T-cell (primary cell): ENCODE measurements around the gene CACNA2D1. TPM values are rescaled to one million over a fixed set of nuclear protein-coding genes. Genes with fewer than 3 reads are reported as not detected.

ENCODE experiments used
- ATAC-seq, 4 experiments: fragments of 200-7000 bp in 3 of 4; fragments of 150-1000 bp in 1 of 4; cut with Tn5 transposase; replicated peaks in 1 of 4; 1 replicate in 3 of 4; 2 replicates in 1 of 4; pipeline ENCODE4 v1.10.0; 2021; ENCODE audit warnings: moderate library complexity in 3 of 4, mild to moderate bottlenecking in 2 of 4, moderate number of reproducible peaks in 1 of 4
- CTCF ChIA-PET, 2 donors: fragments of 300-600 bp; sonication (Branson Sonifier 250); formaldehyde crosslinking; loops; one replicate each; lab custom pipeline; 2022; ENCODE audit warnings: antibody characterized with exemption in 2 of 2; lab: Charles Lee
- POLR2A ChIA-PET, 2 donors: fragments of 300-600 bp; sonication (Branson Sonifier 250); formaldehyde crosslinking; loops; one replicate each; lab custom pipeline; 2022; ENCODE audit warnings: antibody characterized with exemption in 2 of 2; lab: Charles Lee
- DNase-seq, 35 experiments: peaks; one replicate each; pipeline versions ENCODE4 v3.0.0 to v3.0.0-alpha.2; 2013 to 2023
- H3K27ac ChIP-seq: one replicate; pipeline ENCODE4 v1.5.1; 2013; ENCODE audit warnings: low read length
- H3K27me3 ChIP-seq, 2 experiments: replicated peaks in 1 of 2; 1 replicate in 1 of 2; 2 replicates in 1 of 2; pipeline versions ENCODE4 v1.6.1 to v1.7.0; 2013; ENCODE audit warnings: low read length in 1 of 2, mixed read lengths in 1 of 2; ENCODE audit not compliant: control insufficient read depth in 2 of 2, insufficient read depth in 2 of 2; ENCODE audit errors: extremely low read depth in 1 of 2
- H3K36me3 ChIP-seq, 2 donors: 1 replicate in 1 of 2; 2 replicates in 1 of 2; pipeline versions ENCODE4 v1.6.1 to v1.7.0; 2013; ENCODE audit warnings: low read length in 1 of 2; ENCODE audit not compliant: control insufficient read depth in 2 of 2, insufficient read depth in 1 of 2; ENCODE audit errors: extremely low read depth in 1 of 2
- H3K4me1 ChIP-seq, 2 experiments: 1 replicate in 1 of 2; 2 replicates in 1 of 2; pipeline versions ENCODE4 v1.6.1 to v1.7.0; 2013; ENCODE audit warnings: low read length in 2 of 2, mixed read lengths in 1 of 2; ENCODE audit not compliant: insufficient read depth in 2 of 2, control insufficient read depth in 1 of 2; ENCODE audit errors: extremely low read depth in 1 of 2
- H3K4me3 ChIP-seq, 2 donors: 1 replicate in 1 of 2; 2 replicates in 1 of 2; pipeline versions ENCODE4 v1.5.1 to v1.7.0; 2013; ENCODE audit warnings: mild to moderate bottlenecking in 2 of 2, low read length in 1 of 2, moderate library complexity in 1 of 2; ENCODE audit not compliant: control insufficient read depth in 1 of 2; ENCODE audit errors: extremely low read depth in 1 of 2
- H3K9me3 ChIP-seq: 2 replicates; pipeline ENCODE4 v1.7.0; 2013
- H3K27ac Mint-ChIP-seq, 2 donors: one replicate each; pipeline ENCODE4 v1.8.0; 2020 to 2021; ENCODE audit warnings: mild to moderate bottlenecking in 2 of 2, mixed read lengths in 2 of 2
- H3K27me3 Mint-ChIP-seq, 2 donors: one replicate each; pipeline ENCODE4 v1.8.0; 2021 to 2022; ENCODE audit warnings: mixed read lengths in 2 of 2
- H3K36me3 Mint-ChIP-seq: one replicate; pipeline ENCODE4 v1.8.0; 2021; ENCODE audit warnings: mixed read lengths
- H3K4me1 Mint-ChIP-seq, 3 donors: one replicate each; pipeline ENCODE4 v1.8.0; 2020 to 2022; ENCODE audit warnings: mixed read lengths in 3 of 3, mild to moderate bottlenecking in 1 of 3
- H3K4me3 Mint-ChIP-seq, 3 donors: one replicate each; pipeline ENCODE4 v1.8.0; 2020 to 2022; ENCODE audit warnings: mild to moderate bottlenecking in 3 of 3, mixed read lengths in 3 of 3, moderate library complexity in 3 of 3
- H3K9me3 Mint-ChIP-seq, 3 donors: one replicate each; pipeline ENCODE4 v1.8.0; 2020 to 2022; ENCODE audit warnings: mixed read lengths in 3 of 3
- WGBS: methylation state at CpG from one replicate; pipeline ENCODE4 v1.1.5; 2013; ENCODE audit warnings: missing lambda C conversion rate; ENCODE audit not compliant: insufficient coverage; 5-methylcytosine and 5-hydroxymethylcytosine counted together
- total RNA-seq, 35 experiments: library from RNA in 6 of 35; stranded (reverse) in 6 of 35; fragments of 120-200 nt in 1 of 35; gene quantifications; one replicate each; pipeline versions ENCODE4 v1.2.1 to v1.2.4 and lab custom pipeline; 2013 to 2026

Gene CACNA2D1
- total RNA-seq, 5 donors from 2014 or later (not counting 1 experiment from before 2014, with no cell fraction given): 0.03 to 0.43 (median 0.35) TPM; not detected in 2

- Mint-ChIP-seq H3K4me3 (no peak overlapping the region), H3K27ac (no peak overlapping the region), H3K27me3 (no peaks in the 10 kb centered on the region), H3K9me3 (no peaks in the 10 kb centered on the region), H3K36me3 (no peaks in the 10 kb centered on the region), H3K4me1 (no peaks in the 10 kb centered on the region)
- no peaks in the 10 kb centered on the region for H3K9me3 ChIP-seq
- POLR2A ChIA-PET: no interaction called here
- CTCF ChIA-PET: no interaction called here
- no peak overlapping the region for H3K4me3 ChIP-seq
- H3K36me3 ChIP-seq: no peaks in the 10 kb centered on the region
- H3K27ac ChIP-seq: no peak overlapping the region
- ATAC-seq: no peak
- no peaks in the 10 kb centered on the region for H3K4me1 ChIP-seq
- no peaks in the 10 kb centered on the region for H3K27me3 ChIP-seq
- WGBS: no CpG with 5 or more reads among the region's 2 CpGs
- DNase-seq: no peak
Measured at GRCh38 chr7:82330706-82331215, 112.8 kb downstream of the CACNA2D1 start.

DNA sequence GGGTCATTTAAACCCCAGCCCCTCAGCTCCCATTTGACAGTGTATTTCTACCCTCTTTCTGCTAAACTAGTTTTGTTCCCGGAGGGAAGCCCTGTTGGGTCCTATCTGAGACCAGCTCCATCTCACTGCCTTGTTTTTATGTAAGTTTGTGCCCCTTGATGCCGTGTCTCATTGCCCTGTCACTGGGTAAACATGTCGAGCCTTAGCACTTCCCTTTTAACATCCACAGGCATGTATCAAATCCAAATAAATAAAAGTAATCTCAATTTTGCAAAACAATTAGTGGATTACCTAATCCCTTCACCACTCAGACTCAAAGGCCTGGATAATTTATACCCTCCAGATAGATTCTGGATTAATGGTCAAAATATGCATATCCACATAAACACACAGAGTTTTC is 115.7 kb downstream of the CACNA2D1 start:
- Mint-ChIP-seq H3K27me3 (no peaks in the 10 kb centered on the region), H3K27ac (no peak overlapping the region), H3K36me3 (no peaks in the 10 kb centered on the region), H3K4me3 (no peak overlapping the region), H3K9me3 (peaks cover 0 to 3% (median 0%) of the 10 kb centered on the region in 3 donors), H3K4me1 (no peaks in the 10 kb centered on the region)
- H3K4me3 ChIP-seq: no peak overlapping the region
- H3K27ac ChIP-seq: no peak overlapping the region
- 80% methylated on average over 2 of the region's 3 CpGs for WGBS
- DNase-seq: no peak
- no peak for ATAC-seq
- no peaks in the 10 kb centered on the region for H3K4me1 ChIP-seq
- no peaks in the 10 kb centered on the region for H3K36me3 ChIP-seq
- no peaks in the 10 kb centered on the region for H3K9me3 ChIP-seq
- CTCF ChIA-PET: no interaction called here
- POLR2A ChIA-PET: interaction anchor here (0.6 kb wide), 2 partner anchors 115 to 1162 kb away, joined by 3 to 4 read pairs; no protein-coding TSS in a partner anchor
- no peaks in the 10 kb centered on the region for H3K27me3 ChIP-seq

DNA sequence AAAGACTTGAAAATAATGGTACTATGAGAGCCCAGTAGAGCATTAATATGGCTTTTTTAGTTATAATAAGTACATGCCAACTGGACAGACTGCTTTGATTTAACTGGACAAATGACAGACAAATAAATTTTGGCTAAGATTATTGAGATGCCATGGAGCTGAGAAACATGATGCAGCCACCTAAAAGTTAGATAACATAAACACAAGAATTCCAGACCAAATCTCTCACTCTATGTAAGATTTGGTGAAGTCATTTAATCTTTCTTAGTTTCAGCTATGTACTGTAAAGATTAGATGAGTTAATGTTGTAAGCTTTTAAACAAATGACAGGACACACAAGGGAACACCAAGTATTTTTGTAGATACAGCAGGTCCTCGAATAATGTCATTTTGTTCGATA is 118.2 kb downstream of the CACNA2D1 start:
- no peaks in the 10 kb centered on the region for H3K36me3 ChIP-seq
- H3K9me3 Mint-ChIP-seq: peaks cover 3 to 4% (median 3%) of the 10 kb centered on the region in 3 donors
- no peaks in the 10 kb centered on the region for H3K4me1 ChIP-seq
- no peak overlapping the region for H3K4me3 Mint-ChIP-seq
- DNase-seq (no peak), ATAC-seq (no peak)
- no peaks in the 10 kb centered on the region for H3K27me3 Mint-ChIP-seq
- H3K4me1 Mint-ChIP-seq: no peaks in the 10 kb centered on the region
- no peak overlapping the region for H3K4me3 ChIP-seq
- H3K27me3 ChIP-seq: no peaks in the 10 kb centered on the region
- 100% methylated on average over 2 of the region's 2 CpGs for WGBS
- ChIA-PET POLR2A (no interaction called here), CTCF (interaction anchor here in 1 of 2 donors (0.8 kb wide), 1 partner anchor 17 kb away, joined by 3 read pairs; no protein-coding TSS in a partner anchor)
- H3K27ac ChIP-seq: no peak overlapping the region
- H3K27ac Mint-ChIP-seq: no peak overlapping the region
- H3K9me3 ChIP-seq: no peaks in the 10 kb centered on the region
- H3K36me3 Mint-ChIP-seq: no peaks in the 10 kb centered on the region

DNA sequence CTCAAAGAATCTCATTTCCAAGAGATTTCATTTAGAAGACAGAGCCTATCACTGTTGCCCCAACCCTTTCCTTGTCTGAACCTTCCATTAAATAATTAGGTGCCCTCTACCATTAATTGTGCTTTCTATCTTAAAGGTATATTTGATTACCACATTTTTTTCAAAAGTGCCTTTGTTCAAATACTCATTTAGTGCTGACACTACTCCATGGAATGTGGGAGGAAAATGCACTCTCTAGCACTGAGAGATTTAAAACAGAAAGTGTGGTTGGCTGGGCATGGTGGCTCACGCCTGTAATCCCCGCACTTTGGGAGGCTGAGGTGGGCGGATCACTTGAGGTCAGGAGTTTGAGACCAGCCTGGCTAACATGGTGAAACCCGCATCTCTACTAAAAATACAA is 119.8 kb downstream of the CACNA2D1 start:
- Mint-ChIP-seq H3K9me3 (peaks cover 3 to 4% (median 3%) of the 10 kb centered on the region in 3 donors), H3K4me1 (no peaks in the 10 kb centered on the region), H3K4me3 (no peak overlapping the region), H3K36me3 (no peaks in the 10 kb centered on the region), H3K27ac (no peak overlapping the region), H3K27me3 (no peaks in the 10 kb centered on the region)
- H3K36me3 ChIP-seq: no peaks in the 10 kb centered on the region
- no peak overlapping the region for H3K4me3 ChIP-seq
- ATAC-seq (no peak), DNase-seq (no peak)
- no peaks in the 10 kb centered on the region for H3K9me3 ChIP-seq
- CTCF ChIA-PET: no interaction called here
- no peaks in the 10 kb centered on the region for H3K4me1 ChIP-seq
- no CpG with 5 or more reads among the region's 4 CpGs for WGBS
- POLR2A ChIA-PET: no interaction called here
- H3K27me3 ChIP-seq: no peaks in the 10 kb centered on the region
- no peak overlapping the region for H3K27ac ChIP-seq

DNA sequence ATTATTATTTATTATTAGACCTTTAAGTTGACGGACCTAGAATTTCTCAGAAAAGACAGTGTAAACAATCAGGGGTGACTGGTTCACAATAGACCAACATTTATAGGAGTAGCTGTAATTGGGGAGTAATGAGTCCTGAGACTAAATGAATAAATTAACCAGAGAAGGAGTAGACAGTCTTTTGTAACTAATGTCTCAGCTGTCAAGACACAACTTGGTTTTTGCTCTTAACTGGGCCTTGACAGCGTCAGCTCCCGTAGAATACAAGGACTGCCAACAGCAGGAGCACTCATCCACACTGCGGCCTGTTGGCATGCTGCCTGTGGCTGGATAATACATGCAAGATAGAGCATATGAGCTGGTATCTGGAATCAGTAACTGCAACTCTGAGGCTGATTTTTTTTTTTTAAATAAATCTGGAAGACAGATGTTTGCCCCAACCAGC is 123.9 kb downstream of the CACNA2D1 start:
- no peaks in the 10 kb centered on the region for H3K27me3 ChIP-seq
- no peak for ATAC-seq
- H3K9me3 Mint-ChIP-seq: peaks cover 3 to 4% (median 3%) of the 10 kb centered on the region in 3 donors
- H3K36me3 Mint-ChIP-seq: no peaks in the 10 kb centered on the region
- no peak for DNase-seq
- H3K4me1 Mint-ChIP-seq: no peaks in the 10 kb centered on the region
- no peak overlapping the region for H3K4me3 ChIP-seq
- H3K27ac Mint-ChIP-seq: no peak overlapping the region
- no peak overlapping the region for H3K27ac ChIP-seq
- CTCF ChIA-PET: no interaction called here
- no peaks in the 10 kb centered on the region for H3K27me3 Mint-ChIP-seq
- no peaks in the 10 kb centered on the region for H3K9me3 ChIP-seq
- WGBS: 77% methylated on average over 2 of the region's 4 CpGs
- H3K36me3 ChIP-seq: no peaks in the 10 kb centered on the region
- POLR2A ChIA-PET: no interaction called here
- no peaks in the 10 kb centered on the region for H3K4me1 ChIP-seq
- H3K4me3 Mint-ChIP-seq: no peak overlapping the region

- H3K27ac Mint-ChIP-seq: no peak overlapping the region
- Histone ChIP-seq H3K4me1 (no peaks in the 10 kb centered on the region), H3K9me3 (no peaks in the 10 kb centered on the region), H3K36me3 (no peaks in the 10 kb centered on the region), H3K4me3 (no peak overlapping the region), H3K27me3 (no peaks in the 10 kb centered on the region), H3K27ac (no peak overlapping the region)
- ATAC-seq (no peak), DNase-seq (no peak)
- POLR2A ChIA-PET: no interaction called here
- H3K27me3 Mint-ChIP-seq: no peaks in the 10 kb centered on the region
- no peak overlapping the region for H3K4me3 Mint-ChIP-seq
- peaks cover 0 to 4% (median 3%) of the 10 kb centered on the region in 3 donors for H3K9me3 Mint-ChIP-seq
- no peaks in the 10 kb centered on the region for H3K36me3 Mint-ChIP-seq
- H3K4me1 Mint-ChIP-seq: no peaks in the 10 kb centered on the region
- CTCF ChIA-PET: no interaction called here
Measured at GRCh38 chr7:82318786-82319185, 124.8 kb downstream of the CACNA2D1 start.

GRCh38 chr7:82317760-82318159 is 125.8 kb downstream of the CACNA2D1 start:
- no peak for ATAC-seq
- Mint-ChIP-seq H3K4me3 (no peak overlapping the region), H3K27me3 (no peaks in the 10 kb centered on the region), H3K9me3 (peaks cover 0 to 4% (median 3%) of the 10 kb centered on the region in 3 donors), H3K4me1 (no peaks in the 10 kb centered on the region), H3K36me3 (no peaks in the 10 kb centered on the region), H3K27ac (no peak overlapping the region)
- WGBS: no CpG with 5 or more reads among the region's 2 CpGs
- H3K4me1 ChIP-seq: no peaks in the 10 kb centered on the region
- H3K4me3 ChIP-seq: no peak overlapping the region
- no peak for DNase-seq
- no peaks in the 10 kb centered on the region for H3K27me3 ChIP-seq
- H3K36me3 ChIP-seq: no peaks in the 10 kb centered on the region
- POLR2A ChIA-PET: no interaction called here
- H3K9me3 ChIP-seq: no peaks in the 10 kb centered on the region
- no peak overlapping the region for H3K27ac ChIP-seq
- CTCF ChIA-PET: no interaction called here
